G401.6 (cell line): Measurements from ENCODE around the gene S100PBP.
"Not testable (repeated sequence)": the region's sequence is repeated elsewhere in the genome, so short reads cannot be mapped to it uniquely, and the experiment has no call there.

Experiments
- FAIRE-seq: peaks from 2 replicates; lab custom pipeline; 2012; peaks lifted over from hg19 to GRCh38; lab: Jason Lieb, UNC

The S100PBP gene

GRCh38 chr1:32901823-32902534, 84.5 kb downstream of the S100PBP start:
- no peak for FAIRE-seq

- no peak for FAIRE-seq
Observed at GRCh38 chr1:32902535-32902920, 85.1 kb downstream of the S100PBP start.

- FAIRE-seq = no peak
Observed at GRCh38 chr1:32903991-32904785, 86.7 kb downstream of the S100PBP start.

GRCh38 chr1:32904797-32905196, 87.3 kb downstream of the S100PBP start:
- no peak for FAIRE-seq

GRCh38 chr1:32905588-32905987, 88.1 kb downstream of the S100PBP start:
- not testable (repeated sequence) for FAIRE-seq

- FAIRE-seq = no peak
Observed at GRCh38 chr1:32906654-32907053, 89.2 kb downstream of the S100PBP start.

GRCh38 chr1:32907435-32907834, 90.0 kb downstream of the S100PBP start:
- FAIRE-seq = no peak
